IPS-NIHi11 (cell line): ENCODE data around the gene SOCS1.
"Not testable (repeated sequence)": the region's sequence is repeated elsewhere in the genome, so short reads cannot be mapped to it uniquely, and the experiment has no call there.

Source experiments
- DNase-seq: peaks from one replicate; pipeline ENCODE4 v3.0.0; 2012; ENCODE audit warnings: mixed read lengths, low spot score

SOCS1 gene

DNA sequence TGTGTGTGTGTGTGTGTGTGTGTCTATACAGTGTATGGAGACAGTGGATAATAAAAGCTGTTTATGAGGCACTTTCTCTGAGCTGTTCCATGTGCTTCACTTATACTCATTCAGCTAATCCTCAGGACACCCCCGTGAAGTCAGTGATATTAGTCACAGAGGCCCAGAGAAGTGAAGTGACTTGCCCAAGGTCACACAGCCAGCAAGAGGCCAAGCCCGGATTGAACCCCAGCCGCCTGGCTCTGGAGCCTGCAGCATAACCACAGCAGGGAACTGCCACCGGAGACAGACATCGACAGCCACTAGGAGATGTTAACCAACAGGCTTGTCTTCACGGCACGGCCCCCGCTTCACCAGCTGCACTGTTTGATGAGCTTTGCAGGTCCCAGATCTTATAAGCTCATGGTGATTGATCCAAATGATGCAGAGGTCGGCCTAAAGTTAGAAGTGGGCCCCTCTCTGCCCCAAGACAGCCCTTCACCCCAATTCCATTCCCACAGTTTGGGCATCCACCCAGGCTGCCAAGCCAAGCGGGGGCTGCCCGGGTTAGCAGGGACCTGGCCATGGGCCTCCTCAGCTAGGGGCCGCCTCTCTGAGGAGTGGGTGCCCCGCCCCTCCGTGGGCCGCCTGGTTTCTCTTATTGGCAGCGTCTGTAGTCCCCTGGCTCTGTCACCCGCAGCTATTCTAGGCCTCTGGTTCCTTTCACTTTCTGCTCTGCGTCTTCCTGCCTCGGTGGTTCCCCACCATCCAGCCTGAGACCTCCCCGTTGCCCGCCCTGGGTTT, 30.9 kb downstream of the SOCS1 start:
- no peak for DNase-seq

DNA sequence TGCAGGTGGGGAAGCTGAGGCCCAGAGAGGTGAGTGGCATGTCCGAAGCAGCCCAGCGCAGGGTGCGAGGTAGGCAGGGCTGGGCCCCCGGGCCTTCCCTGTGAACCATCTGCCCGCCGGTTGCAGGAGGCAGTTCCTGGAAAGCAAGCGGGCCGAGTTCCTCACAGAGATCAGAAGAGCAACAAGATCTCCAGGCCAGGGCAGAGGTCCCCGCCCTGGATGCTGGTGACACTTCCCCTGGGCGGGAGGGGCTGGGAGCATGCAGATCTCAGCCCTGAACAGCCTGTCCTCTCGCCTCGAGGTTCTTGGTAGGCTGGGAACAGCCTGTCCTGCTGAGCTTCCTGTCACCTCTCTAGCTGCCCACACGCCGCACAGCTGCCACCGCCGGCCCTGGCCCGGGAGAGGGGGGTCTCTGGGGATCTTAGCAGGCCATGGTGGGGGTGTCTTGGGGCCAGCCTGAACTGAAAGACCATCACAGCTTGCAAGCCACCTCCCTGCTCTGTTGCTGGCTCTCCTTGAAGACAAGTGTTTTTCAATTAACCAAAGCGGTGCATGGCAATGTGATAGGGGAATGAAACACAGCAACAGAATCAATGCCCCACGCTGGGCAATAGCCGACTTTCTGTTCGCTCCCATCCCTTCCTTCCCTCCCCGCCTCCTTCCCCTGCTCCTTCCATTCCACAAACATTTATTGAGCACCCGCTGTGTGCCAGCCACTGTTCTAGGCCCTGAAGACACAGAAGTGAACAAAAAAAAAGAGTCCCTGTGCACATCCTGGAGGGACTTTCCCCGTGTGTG, 31.7 kb downstream of the SOCS1 start:
- DNase-seq, result peak; percentile 77

DNA sequence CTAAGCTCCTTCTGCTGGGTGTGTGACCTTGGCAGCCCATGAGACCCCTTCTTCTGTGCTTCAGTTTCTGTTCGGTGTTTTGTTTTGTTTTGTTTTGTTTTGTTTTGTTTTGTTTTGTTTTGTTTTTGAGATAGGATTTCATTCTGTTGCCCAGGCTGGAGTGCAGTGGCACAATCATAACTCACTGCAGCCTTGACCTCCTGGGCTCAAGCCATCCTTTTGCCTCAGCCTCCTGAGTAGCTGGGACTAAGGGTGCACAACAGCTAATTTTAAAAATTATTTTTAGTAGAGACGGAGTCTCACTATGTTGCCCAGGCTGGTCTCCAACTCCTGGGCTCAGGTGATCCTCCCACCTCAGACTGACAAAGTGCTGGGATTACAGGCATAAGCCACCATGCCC, 35.5 kb downstream of the SOCS1 start:
- DNase-seq, result not testable (repeated sequence)

DNA sequence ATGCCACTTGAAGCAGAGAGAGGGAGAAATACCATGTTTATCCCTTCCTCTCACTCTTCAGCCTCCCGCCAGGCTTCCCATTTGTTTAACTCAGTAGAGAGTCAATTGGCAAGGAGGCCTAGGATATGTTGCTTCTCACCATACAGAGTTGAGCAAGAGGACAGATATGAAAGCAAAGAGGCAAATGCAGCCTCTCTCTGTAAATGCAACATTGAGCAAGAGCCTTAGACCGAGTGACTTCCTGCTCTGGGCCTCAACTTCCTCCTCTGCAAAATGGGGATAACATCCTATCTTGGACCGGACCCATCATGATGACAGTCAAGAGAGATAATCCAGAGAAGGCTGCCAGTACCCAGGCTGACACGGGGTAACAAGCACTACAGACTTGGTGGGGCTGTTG, 36.8 kb downstream of the SOCS1 start:
- no peak for DNase-seq

DNA sequence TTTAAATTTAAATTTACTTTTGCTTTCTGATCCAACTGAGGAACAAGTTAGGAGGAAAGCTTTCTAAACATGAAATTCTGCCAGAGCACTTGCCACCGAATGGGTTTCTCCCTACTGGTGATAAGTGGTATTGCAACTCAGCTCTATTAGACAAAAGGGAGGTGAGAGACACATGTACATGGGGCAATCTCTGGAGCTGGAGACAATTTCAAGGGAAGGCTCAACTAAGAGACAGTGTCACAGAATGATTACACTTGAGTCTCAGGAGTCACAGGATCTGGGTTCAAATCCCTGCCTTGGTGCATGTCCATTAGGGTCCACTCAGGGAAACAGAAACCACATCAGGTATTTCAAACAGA, 37.4 kb downstream of the SOCS1 start:
- DNase-seq, result no peak

DNA sequence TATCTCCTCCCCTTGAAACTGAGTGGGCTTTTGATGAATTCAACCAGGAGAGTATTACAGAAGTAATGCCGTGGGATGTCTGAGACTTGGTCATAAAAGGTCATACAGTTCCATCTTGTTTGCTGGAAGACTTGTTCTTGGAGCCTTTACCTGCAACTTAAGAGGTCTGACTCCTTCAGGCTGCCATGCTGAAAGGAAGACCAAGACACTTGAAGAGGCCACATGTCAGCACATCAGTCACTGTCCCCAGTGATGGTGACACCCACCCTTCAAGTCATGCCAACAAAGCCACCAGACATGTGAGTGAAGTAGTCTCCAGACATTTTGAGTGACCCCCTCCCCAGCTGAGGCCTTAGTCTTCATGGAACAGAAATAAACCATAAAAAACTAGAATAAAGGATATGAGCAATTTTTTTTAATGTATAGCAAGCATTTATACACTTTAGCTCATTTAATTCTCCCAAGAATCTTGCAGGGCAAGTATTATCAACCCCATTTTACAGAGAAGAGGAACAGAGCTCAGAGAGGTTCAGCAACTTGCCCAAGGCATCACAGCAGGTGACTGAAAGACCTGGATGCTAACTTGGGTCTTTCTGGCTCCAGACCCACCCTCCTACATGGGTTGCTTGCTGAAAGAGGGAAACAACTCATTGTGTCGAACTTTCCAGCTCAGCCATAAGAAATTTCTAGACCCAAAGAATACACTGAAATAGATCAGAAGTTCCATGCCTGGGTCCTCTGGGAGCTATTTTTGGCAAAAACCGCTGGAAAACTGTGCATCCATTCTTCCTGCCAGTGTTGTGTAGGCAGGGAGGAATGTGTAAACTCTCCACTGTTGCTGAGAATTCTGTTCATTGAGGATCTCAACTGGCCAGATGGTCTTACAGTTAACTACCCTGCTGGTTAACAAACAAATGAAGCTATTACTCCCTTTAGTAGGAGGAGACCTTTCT, 38.1 kb downstream of the SOCS1 start:
- no peak for DNase-seq

DNA sequence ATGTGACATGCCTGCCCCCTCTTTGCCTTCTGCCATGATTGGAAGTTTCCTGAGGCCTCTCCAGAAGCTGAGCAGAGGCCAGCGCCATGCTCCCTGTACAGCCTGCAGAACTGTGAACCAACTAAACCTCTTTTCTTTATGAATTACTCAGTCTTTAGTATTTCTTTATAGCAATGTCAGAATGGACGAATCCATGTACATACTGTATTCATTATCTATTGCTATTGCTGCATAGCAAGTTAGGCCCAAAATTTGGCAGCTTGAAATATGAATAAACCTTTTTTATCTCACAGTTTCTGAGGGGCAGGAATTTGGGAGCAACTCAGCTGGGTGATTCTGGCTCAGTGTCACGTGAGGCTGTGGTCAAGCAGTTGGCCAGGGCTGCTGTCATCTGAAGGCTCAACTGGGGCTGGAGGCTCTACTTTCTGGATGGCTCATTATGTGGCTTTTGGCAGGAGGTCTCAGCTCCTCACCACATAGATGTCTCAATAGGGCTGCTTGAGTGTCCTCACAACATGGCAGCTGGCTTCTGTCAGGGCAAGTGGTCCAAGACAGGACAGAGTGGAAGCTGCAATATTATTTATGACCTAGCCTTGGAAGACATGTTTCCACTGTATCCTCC, 40.0 kb downstream of the SOCS1 start:
- DNase-seq, result no peak

DNA sequence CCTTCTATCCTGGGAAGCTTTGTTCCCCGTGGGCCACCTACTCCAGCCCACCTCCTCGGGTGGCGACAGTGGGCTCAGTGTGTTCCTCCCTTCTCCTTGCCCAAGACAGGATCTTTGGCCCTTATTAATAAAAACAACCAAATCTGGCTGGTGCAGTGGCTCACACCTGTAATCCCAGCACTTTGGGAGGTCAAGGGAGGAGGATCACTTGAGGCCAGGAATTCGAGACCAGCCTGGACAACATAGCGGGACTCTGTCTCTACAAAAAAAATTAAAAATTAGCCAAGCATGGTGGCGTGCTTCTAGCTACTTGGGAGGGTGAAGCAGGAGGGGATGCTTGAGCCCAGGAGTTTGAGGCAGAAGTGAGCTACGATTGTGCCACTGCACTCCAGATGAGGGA, 42.2 kb downstream of the SOCS1 start:
- DNase-seq, result no peak

DNA sequence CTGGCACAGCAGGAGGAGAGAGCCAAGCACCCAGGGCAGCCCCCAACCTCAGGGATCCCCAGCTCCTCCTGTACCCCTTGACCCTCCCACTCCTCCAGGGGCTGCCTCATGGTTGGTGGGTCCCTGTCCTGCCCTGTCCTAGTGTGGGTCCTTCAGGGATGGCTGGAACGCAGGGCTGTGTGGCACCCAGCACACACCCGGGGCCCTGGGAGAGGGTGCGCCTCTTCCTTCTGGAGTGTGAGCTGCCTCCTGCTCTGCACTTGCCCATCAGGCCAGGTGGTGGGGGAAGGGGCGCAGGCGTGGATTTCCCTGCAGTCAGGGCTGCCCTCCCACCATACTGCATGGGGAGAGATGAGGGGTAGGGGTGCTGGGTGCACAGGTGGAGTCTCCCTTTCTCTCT, 42.6 kb downstream of the SOCS1 start:
- DNase-seq, result no peak

DNA sequence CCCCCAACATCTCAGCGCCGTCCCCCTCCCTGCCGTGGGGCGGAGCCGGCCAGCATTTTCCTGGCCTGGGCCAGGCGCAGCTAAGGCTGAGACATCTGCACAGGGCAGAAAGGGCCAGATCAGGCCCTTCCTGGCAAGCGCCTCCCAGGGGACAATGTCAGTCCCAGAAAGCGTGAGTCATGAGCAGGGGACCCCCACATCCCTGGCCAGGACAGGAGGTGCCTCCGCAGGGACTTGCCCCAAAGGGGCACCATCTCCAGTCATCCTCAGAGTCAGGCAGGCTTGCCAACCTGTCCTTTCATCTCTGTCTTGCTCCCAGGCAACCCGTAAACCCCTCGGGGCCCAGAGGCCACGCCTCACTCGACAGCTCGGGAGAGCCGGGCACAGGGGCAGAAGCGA, 43.2 kb downstream of the SOCS1 start:
- DNase-seq, result no peak

DNA sequence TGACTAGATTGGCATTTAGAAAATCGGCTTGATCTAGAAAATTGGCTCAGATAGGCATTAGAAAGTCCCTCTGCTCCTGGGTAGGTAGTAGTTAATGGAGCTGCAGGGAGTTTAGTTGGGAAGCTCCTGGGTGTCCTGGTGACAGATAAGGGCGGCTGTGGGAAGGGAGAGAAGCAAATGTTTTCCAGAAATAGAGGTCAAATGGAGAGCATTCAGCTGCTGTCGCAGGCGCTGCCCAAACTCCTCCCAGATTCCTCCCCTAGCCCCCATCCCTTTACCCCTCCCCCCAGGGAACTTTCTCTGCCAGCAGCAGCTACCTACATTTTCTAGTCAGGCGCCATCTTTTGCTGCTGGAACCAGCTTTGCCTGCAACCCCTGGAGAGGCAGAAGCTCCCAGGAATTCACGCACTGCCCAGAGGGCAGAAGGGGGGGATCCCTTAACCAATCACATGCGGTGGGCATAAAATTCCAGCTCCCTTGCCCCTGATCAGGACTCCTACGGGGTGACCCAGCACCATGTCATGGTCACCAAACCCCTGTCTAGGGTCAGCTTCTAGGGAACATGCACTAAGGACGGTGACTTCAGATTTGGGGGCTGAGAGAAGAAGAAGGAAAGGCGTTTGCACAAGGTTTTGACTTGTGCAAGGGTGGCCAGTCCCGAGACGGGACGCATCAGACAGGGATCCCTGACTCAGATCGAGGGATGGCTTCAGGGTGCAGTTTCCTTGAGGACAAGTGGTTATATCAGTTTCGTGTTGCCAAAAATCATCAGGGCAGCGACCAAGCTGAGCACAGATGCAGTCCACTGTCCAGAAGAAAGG, 43.8 kb downstream of the SOCS1 start:
- DNase-seq, result no peak

DNA sequence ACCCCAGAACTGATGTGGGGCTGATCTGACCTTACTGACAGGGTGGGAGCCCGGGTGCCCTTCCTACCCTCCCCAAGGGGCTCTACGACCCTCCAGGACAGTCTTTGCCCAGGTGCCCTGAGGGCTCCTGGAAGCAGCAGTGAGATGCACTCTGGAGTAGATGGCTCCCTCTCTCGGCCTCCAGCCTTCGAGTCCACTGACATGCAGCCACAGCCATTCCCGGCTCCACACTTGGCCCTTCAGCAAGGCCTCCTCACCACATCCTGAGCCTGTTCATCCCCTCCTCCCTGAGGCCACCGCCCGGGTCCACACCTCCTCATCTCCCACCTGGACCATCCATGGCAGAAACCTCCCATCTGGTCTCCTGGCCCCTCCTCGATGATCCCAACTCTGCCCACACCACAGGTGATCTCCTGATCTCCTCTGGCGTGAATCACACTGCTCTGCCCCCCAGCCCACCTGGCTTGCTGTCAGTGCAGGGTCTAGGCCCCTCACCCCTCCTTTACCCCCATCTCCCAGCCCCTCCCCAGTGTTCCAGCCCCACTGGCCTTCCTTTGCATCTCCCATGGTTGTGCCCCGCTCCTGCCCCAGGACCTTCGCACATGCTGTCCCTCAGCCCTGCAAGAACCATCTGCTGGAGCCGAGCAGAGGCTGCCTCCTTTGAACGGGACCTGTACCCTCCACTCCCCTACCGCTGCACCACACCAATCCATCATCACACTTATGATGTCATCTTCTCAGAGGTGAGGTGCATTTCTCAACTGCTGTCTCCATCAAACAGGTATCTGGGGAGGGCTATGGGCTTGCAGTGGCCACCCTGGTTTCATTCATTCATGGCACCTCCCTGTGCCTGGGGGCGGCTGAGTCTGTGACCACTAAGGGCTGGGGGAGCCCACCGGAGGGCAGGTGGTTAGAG, 44.7 kb downstream of the SOCS1 start:
- no peak for DNase-seq

DNA sequence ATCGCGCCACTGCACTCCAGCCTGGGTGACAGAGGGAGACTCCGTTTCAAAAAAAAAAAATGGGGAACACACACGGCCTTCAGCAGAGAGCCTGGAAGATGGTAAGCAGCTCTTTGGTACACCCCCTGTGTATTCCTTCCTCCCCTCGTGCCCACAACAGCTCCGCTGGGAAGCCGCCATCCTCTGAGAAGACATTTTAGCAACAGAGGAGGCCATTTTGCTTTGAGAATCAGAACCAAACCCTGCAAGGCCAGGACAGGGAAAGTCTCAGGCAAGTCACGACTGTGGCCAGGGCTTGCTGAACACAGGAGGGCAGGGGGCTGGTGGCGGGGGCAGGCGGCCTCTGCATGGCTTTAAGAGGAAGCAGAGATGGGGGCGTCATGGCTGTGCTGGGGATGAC, 45.7 kb downstream of the SOCS1 start:
- DNase-seq, result no peak

DNA sequence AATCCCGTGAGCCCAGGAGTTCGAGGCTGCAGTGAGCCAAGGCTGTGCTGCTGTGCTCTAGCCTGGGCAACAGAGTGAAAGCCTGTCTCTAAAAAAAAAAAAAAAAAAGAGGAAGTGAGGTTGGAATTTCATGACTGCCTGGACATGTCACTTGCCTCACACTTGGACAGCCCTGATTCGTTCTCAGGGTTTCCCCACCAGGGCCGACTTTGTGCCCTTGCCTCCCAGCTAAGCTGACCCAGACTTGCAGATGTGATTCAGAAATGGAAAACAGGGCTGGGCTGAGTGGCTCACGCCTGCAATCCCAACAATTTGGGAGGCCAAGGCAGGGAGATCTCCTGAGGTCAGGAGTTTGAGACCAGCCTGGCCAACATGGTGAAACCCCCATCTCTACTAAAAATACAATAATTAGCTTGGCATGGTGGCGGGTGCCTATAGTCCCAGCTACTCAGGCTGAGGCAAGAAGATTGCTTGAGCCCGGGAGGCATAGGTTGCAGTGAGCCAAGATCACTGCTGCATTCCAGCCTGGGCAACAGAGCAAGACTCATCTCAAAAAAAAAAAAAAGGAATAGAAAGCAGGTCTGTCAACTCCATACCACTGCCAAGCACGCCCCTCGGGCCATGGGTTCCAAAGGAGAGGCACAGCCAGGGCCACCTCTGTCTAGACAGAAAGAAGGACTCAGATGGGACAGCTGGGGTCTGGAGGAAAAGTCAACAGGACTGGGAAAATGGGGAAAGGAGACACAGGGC, 46.9 kb downstream of the SOCS1 start:
- no peak for DNase-seq

DNA sequence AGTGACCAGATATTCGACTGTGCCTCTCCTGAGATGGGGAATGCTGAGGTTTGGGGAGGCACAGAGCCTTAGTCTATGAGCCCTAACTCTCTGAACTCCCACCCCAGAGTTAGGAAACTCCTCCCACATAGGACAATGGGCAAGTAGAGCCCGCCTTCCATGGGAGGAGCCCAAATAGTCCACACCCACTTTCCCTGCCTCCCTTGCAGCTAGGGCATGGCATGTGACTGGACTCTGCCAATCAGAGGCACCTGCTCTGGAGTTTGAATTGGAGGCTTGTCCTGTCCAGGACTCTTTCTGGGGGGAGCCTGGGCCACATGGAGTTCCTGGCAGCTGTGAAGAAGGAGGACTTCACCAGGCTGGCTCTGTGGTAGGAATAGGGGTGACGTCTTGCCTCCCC, 48.4 kb downstream of the SOCS1 start:
- no peak for DNase-seq

DNA sequence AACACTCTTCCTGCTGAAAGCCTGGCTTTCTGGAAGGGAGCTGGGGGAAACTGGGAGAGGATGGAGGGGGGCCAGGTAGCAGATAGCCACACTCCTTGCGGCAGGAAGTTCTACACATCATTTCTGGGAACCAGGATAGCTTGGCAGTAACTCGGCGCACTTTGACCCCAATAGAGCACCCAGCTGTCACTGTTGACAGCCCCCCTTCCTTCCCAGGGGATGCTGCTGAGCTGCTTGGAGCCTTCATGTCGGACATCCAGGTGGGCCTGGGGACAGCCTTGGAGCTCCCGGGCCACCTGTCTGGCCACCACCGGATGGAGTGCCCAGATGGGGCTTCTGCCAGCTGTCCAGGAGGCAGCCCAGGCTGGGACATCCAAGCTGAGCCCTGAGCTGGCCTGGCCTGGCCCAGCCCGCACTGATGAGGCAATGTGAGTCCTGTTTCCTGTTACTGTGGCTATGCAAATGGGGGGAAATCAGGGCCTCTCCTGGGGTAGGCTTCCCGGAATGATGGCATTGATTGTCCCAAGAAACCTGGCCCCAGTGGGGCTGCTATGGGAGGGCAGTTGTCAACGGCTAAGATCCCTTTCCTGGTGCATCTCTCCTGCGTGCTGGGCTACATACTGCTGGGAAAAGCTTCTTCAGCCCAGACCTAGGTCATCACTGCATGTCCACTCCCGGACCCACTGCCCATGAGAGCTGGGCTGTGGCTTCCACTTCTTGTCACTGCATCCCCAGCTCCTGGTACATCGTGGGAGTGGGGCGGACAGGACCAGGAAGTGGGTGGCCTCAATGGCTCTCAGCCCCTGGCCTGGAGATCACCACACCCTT, 50.0 kb downstream of the SOCS1 start:
- DNase-seq, result no peak

DNA sequence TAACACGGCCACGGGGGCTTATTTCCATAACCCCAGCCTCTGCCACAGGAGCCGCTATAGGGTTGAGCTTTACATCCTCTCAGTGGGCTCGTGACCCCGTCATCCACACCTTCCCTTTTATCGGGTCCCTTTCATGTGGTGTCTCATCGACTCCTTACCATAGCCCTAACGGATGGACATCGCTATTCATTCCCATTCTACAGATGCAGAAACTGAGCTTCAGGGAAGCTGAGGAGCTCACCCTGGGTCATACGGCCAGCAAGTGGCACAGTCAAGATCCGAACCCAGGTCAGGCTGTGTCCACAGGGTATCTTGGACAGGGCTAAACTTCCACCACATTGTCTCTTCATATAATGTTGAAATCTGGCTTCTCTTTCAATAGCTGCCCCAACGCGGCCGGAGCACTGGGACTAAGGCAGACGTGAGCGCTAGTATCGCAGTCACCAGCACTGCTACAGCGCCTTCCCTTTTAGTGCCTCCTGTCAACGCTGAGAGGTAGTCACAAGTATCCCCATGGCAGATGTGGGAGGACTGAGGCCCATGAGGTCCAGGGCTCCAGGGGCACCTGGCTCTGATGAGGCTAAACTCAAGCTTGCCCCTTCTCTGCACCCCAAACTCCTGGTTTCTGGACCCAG, 50.8 kb downstream of the SOCS1 start:
- no peak for DNase-seq

DNA sequence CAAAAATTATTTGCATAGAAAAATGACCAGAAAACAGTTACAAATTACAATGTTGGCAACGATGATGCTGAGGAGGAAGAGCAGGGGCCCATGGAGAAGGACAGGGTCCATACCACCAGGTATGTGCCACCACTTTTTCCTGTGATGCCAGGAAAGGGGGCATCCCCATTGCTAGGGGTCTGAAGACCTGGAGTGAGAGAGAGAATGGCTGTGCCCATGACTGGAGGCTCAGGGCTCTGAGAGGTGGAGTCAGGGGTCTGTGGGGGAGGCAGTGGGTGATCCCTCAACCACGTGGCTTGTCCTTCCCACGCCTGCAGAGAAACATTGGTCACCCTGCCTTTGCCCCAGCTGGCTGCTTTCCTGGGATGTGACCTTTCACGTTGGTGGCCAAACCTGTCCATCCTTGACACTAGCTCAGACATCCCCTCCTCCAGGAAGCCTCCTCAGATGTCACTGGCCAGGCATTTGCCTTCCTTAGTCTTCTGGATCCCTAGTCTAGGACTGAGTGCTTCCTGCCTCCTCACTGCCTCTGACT, 51.4 kb downstream of the SOCS1 start:
- no peak for DNase-seq
